Glutamatergic neuron (in vitro differentiated cells): Measurements from ENCODE around the gene LAT. TPM values are rescaled to one million over a fixed set of nuclear protein-coding genes. Genes with fewer than 3 reads are reported as not detected.
"Not testable (repeated sequence)": the region's sequence is repeated elsewhere in the genome, so short reads cannot be mapped to it uniquely, and the experiment has no call there.

Source experiments
- DNase-seq: peaks from one replicate; pipeline ENCODE4 v3.0.0; 2022
- H3K27ac Mint-ChIP-seq: one replicate; pipeline ENCODE4 v1.8.0; 2020; ENCODE audit warnings: mild to moderate bottlenecking, mixed read lengths, inconsistent platforms; ENCODE audit not compliant: unreplicated experiment
- H3K27me3 Mint-ChIP-seq: one replicate; pipeline ENCODE4 v1.8.0; 2020; ENCODE audit warnings: mild to moderate bottlenecking, moderate library complexity, mixed read lengths, inconsistent platforms; ENCODE audit not compliant: unreplicated experiment
- H3K36me3 Mint-ChIP-seq: one replicate; pipeline ENCODE4 v1.8.0; 2020; ENCODE audit warnings: mild to moderate bottlenecking, mixed read lengths, inconsistent platforms; ENCODE audit not compliant: unreplicated experiment
- H3K4me1 Mint-ChIP-seq: one replicate; pipeline ENCODE4 v1.8.0; 2020; ENCODE audit warnings: mild to moderate bottlenecking, low read depth, mixed read lengths, inconsistent platforms; ENCODE audit not compliant: unreplicated experiment
- H3K4me3 Mint-ChIP-seq: one replicate; pipeline ENCODE4 v1.8.0; 2020; ENCODE audit warnings: mild to moderate bottlenecking, mixed read lengths, inconsistent platforms; ENCODE audit not compliant: unreplicated experiment
- H3K9me3 Mint-ChIP-seq: one replicate; pipeline ENCODE4 v1.8.0; 2020; ENCODE audit warnings: mild to moderate bottlenecking, moderate library complexity, mixed read lengths, inconsistent platforms; ENCODE audit not compliant: unreplicated experiment
- CTCF ChIP-seq: fragments of 200-600 bp; sonication (generic); IDR thresholded peaks from one replicate; pipeline ENCODE4 v1.5.0; 2021; ENCODE audit not compliant: partially characterized antibody, unreplicated experiment
- total RNA-seq: library from RNA; stranded (reverse); fragmentation: NEBNext Ultra II Directional; extraction: Animal tissue kit (Norgen Biotek cat#: 25700); gene quantifications from one replicate; pipeline ENCODE4 v1.2.1, GENCODE V29; 2021; ENCODE audit not compliant: unreplicated experiment

Gene LAT
- total RNA-seq, 1 donor from 2014 or later: 8.3 TPM

- Mint-ChIP-seq H3K36me3 (no peaks in the 10 kb centered on the region), H3K4me3 (no peak overlapping the region), H3K9me3 (peaks cover 3% of the 10 kb centered on the region), H3K27me3 (peaks cover 7% of the 10 kb centered on the region), H3K4me1 (peaks cover 3% of the 10 kb centered on the region), H3K27ac (no peak overlapping the region)
- no peak for DNase-seq
- TF ChIP-seq CTCF: no peak
Observed at GRCh38 chr16:28937222-28937876, 47.5 kb upstream of the LAT start.

GRCh38 chr16:28938721-28939120 lies 46.1 kb upstream of the LAT start:
- Mint-ChIP-seq H3K36me3 (no peaks in the 10 kb centered on the region), H3K9me3 (peaks cover 3% of the 10 kb centered on the region), H3K4me1 (peaks cover 2% of the 10 kb centered on the region), H3K4me3 (no peak overlapping the region), H3K27me3 (peaks cover 5% of the 10 kb centered on the region), H3K27ac (no peak overlapping the region)
- TF ChIP-seq CTCF: no peak
- DNase-seq: no peak

GRCh38 chr16:28939825-28940224 lies 45.0 kb upstream of the LAT start:
- H3K36me3 Mint-ChIP-seq, H3K27ac Mint-ChIP-seq, H3K9me3 Mint-ChIP-seq, H3K27me3 Mint-ChIP-seq, DNase-seq, H3K4me3 Mint-ChIP-seq, H3K4me1 Mint-ChIP-seq: not testable (repeated sequence)

- H3K9me3 Mint-ChIP-seq: peaks cover 2% of the 10 kb centered on the region
- no peaks in the 10 kb centered on the region for H3K36me3 Mint-ChIP-seq
- DNase-seq: no peak
- peaks cover 13% of the 10 kb centered on the region for H3K4me1 Mint-ChIP-seq
- no peak overlapping the region for H3K4me3 Mint-ChIP-seq
- TF ChIP-seq CTCF: no peak
- H3K27me3 Mint-ChIP-seq: peaks cover 5% of the 10 kb centered on the region
- no peak overlapping the region for H3K27ac Mint-ChIP-seq
Observed at GRCh38 chr16:28943281-28943680, 41.6 kb upstream of the LAT start.

- TF ChIP-seq CTCF: no peak
- peaks cover 8% of the 10 kb centered on the region for H3K9me3 Mint-ChIP-seq
- no peak for DNase-seq
- peaks cover 6% of the 10 kb centered on the region for H3K27me3 Mint-ChIP-seq
- H3K27ac Mint-ChIP-seq: no peak overlapping the region
- no peaks in the 10 kb centered on the region for H3K36me3 Mint-ChIP-seq
- H3K4me1 Mint-ChIP-seq: peaks cover 17% of the 10 kb centered on the region
- no peak overlapping the region for H3K4me3 Mint-ChIP-seq
Observed at GRCh38 chr16:28946681-28947080, 38.2 kb upstream of the LAT start.
